ENCODE measurements around the gene EHBP1.

The EHBP1 gene

GRCh38 chr2:63052411-63053080 is 347.0 kb downstream of the EHBP1 start:
- Histone ChIP-seq H4K20me1 (peaks cover 99% of the 10 kb centered on the region), H3K4me3 (no peak overlapping the region), H3K4me1 (peaks cover 18% of the 10 kb centered on the region), H3K4me2 (no peak overlapping the region), H3K36me3 (no peaks in the 10 kb centered on the region), H3K27ac (no peak overlapping the region), H3K9me3 (peaks cover 43% of the 10 kb centered on the region), H3K27me3 (peaks cover 100% of the 10 kb centered on the region), H3K9ac (no peak overlapping the region)
- TF ChIP-seq Cebpa-rat (IDR thresholded peaks at IDR 0.05), result no peak

DNA sequence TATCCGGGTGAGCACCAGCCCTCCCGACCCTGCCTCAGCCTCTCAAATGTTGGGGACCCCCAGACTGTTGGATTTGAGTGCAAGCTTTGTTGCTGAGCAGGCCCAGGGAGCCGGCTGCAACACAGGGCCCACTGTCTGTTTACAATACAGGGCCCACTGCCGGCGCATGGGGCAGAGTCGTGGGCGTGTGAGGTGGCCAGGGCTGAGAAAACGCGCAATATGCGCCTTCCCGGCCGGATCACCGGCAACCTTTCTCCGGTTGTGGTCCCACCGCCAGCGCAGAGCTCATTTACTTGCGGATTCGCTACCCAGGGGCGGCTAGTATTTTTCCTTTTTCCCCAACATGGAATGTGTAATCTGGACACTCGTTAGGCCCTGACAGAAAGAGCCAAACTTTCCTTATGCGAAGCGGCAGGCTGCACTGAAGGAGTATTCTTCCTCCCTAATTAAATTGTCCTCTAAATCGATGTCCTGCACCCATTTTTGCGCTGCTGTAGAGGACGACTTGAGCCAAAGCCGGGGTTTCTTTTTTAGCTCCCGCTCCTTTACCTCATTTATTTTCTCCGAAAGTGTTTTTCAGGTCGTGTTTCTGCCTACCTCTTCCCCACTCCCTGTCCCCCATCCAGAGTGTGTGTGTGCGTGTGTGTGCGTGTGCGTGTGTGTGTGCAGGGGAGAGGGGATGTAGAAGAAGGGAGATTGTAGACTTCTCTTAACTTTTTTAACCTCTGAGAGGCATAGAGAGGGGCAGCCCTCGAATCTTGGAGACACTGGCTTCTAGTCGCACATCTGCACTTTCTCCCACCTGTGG is 347.8 kb downstream of the EHBP1 start:
- no peaks in the 10 kb centered on the region for H3K36me3 ChIP-seq

DNA sequence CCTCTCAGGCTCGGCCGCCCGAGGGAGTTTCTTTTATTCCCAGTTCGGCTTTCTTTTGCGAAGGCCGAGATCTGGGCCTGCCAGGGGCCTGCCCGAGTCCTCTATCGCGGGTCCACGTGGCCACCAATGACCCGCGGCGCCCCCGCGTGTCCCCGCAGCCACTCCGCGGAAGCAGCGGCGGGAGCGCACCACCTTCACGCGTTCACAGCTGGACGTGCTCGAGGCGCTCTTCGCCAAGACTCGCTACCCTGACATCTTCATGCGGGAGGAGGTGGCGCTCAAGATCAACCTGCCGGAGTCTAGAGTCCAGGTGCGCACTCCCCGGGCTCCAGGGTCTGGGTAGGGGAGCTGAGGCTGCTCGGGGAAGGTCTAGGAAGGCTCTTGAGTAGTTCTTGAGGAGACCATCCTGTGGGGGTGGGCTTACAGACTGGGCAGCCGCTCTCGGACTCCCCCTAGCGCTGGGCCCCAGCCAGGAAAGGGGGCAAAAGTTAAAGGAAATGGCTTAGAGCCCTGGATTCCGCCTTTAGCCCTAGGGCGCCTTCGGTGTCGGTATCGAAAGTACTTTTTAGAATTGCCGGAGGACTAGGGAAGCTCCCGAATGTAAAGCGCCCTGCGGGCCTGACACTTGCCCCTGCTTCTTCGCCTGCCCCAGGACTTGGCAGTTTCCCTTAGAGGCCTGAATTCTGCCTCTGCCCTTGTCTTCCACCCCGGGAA is 348.5 kb downstream of the EHBP1 start:
- H3K4me3 ChIP-seq, result peak overlapping the region; percentile 20; the same call in 1 of the 2 replicates
- H3K27ac ChIP-seq, result no peak overlapping the region
- TF ChIP-seq Cebpa-rat (IDR thresholded peaks at IDR 0.05), result no peak
- no peak overlapping the region for H3K9ac ChIP-seq
- peaks cover 18% of the 10 kb centered on the region for H3K4me1 ChIP-seq
- H3K36me3 ChIP-seq, result no peaks in the 10 kb centered on the region
- H3K4me2 ChIP-seq, result no peak overlapping the region
- peaks cover 45% of the 10 kb centered on the region for H3K9me3 ChIP-seq
- peaks cover 99% of the 10 kb centered on the region for H4K20me1 ChIP-seq
- peaks cover 100% of the 10 kb centered on the region for H3K27me3 ChIP-seq

More for the DNA sequence above, 347.8 kb downstream of the EHBP1 start:
- no peak overlapping the region for H3K4me3 ChIP-seq
- H3K4me2 ChIP-seq, result no peak overlapping the region
- TF ChIP-seq Cebpa-rat (IDR thresholded peaks at IDR 0.05), result no peak
- H3K27me3 ChIP-seq, result peaks cover 100% of the 10 kb centered on the region
- peaks cover 42% of the 10 kb centered on the region for H3K9me3 ChIP-seq
- H3K9ac ChIP-seq, result no peak overlapping the region
- H3K27ac ChIP-seq, result no peak overlapping the region
- peaks cover 18% of the 10 kb centered on the region for H3K4me1 ChIP-seq
- H4K20me1 ChIP-seq, result peaks cover 99% of the 10 kb centered on the region

GRCh38 chr2:63054841-63055225 is 349.3 kb downstream of the EHBP1 start:
- peaks cover 100% of the 10 kb centered on the region for H3K27me3 ChIP-seq
- no peaks in the 10 kb centered on the region for H3K36me3 ChIP-seq
- no peak overlapping the region for H3K27ac ChIP-seq
- H3K4me3 ChIP-seq, result no peak overlapping the region; the same call in 1 of the 2 replicates
- no peak overlapping the region for H3K4me2 ChIP-seq
- H3K9ac ChIP-seq, result no peak overlapping the region
- H3K4me1 ChIP-seq, result peaks cover 12% of the 10 kb centered on the region
- peaks cover 98% of the 10 kb centered on the region for H4K20me1 ChIP-seq
- H3K9me3 ChIP-seq, result peaks cover 52% of the 10 kb centered on the region
- TF ChIP-seq Cebpa-rat (IDR thresholded peaks at IDR 0.05), result no peak

DNA sequence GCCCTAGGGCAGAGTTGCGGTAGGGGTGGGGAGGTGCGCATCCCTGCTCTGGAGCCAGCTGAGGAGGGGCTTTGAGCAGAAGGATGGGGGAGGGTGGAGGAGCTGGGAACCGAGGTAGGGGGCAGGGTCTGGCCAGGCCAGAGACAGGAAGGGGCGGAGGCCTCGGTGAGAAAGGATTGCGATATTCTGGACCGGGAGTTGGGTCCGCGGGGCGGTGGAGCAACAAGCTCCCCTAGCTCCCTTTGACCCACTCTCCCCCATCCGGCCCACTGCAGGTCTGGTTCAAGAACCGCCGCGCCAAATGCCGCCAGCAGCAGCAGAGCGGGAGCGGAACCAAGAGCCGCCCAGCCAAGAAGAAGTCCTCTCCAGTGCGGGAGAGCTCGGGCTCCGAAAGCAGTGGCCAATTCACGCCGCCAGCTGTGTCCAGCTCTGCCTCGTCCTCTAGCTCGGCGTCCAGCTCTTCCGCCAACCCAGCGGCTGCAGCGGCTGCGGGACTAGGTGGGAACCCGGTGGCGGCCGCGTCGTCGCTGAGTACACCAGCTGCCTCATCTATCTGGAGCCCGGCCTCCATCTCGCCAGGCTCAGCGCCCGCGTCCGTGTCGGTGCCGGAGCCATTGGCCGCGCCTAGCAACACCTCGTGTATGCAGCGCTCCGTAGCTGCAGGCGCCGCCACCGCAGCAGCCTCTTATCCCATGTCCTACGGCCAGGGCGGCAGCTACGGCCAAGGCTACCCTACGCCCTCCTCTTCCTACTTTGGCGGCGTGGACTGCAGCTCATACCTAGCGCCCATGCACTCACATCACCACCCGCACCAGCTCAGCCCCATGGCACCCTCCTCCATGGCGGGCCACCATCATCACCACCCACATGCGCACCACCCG is 350.0 kb downstream of the EHBP1 start:
- 0 out of 2 replicates have a peak, but pooled peaks cover 7% of the 10 kb centered on the region for H3K4me1 ChIP-seq
- peaks cover 100% of the 10 kb centered on the region for H3K27me3 ChIP-seq
- no peak overlapping the region for H3K27ac ChIP-seq
- no peak overlapping the region for H3K4me3 ChIP-seq
- H3K9me3 ChIP-seq, result peaks cover 52% of the 10 kb centered on the region
- peaks cover 98% of the 10 kb centered on the region for H4K20me1 ChIP-seq
- no peak overlapping the region for H3K4me2 ChIP-seq
- TF ChIP-seq Cebpa-rat (IDR thresholded peaks at IDR 0.05), result no peak
- no peak overlapping the region for H3K9ac ChIP-seq
- no peaks in the 10 kb centered on the region for H3K36me3 ChIP-seq

GRCh38 chr2:63056107-63057050 is 350.9 kb downstream of the EHBP1 start:
- H4K20me1 ChIP-seq, result peaks cover 99% of the 10 kb centered on the region
- H3K27ac ChIP-seq, result no peak overlapping the region
- H3K4me1 ChIP-seq, result no peaks in the 10 kb centered on the region
- H3K9ac ChIP-seq, result no peak overlapping the region
- no peak overlapping the region for H3K4me2 ChIP-seq
- peaks cover 52% of the 10 kb centered on the region for H3K9me3 ChIP-seq
- H3K27me3 ChIP-seq, result peaks cover 100% of the 10 kb centered on the region
- no peak overlapping the region for H3K4me3 ChIP-seq
- no peaks in the 10 kb centered on the region for H3K36me3 ChIP-seq
- no peak for TF ChIP-seq Cebpa-rat (IDR thresholded peaks at IDR 0.05)

DNA sequence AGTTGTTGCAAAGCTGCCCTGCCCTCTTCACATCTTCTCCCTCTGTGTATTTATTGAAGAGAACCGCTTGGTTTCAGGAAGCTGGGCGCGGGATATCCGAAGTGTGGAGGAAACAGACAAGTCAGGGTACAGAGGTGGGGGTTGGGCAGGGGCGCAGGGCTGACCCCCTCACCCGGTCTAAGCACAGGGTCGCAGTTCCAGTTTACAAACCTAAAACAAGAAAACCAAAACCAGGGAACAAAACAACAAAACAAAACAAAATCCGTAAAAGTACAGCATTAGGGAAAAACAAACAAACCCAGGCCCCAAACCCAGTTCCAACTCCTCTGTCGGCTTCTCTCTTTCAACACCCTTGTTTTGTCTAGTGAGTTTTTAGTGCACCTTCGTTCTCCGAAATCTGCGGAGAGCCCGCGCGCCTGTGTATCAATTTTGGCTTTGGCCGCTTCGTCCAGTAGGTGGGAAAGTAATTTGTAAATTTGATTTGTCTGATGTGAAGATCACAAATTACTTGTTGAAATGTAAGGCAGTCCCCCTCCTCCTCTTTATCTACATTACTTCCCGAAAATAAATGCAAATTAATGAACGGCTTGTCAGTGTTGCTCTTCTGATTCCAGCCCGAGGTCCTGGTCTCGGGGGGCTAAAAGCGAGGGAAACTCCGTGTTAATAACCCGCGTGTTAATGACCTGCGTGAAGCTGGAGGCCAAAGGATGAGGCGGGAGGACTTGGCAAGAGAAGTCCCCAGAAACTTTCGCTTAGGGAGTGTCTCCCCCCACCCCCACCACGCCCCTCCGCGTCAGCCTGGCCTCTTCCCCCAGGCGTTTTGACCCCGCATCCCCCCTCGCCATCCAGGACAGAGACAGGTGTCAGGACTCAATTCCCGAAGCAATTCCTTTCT is 352.0 kb downstream of the EHBP1 start:
- TF ChIP-seq Cebpa-rat (IDR thresholded peaks at IDR 0.05), result no peak
- Histone ChIP-seq H3K4me3 (no peak overlapping the region), H3K9ac (no peak overlapping the region), H3K4me1 (no peaks in the 10 kb centered on the region), H3K9me3 (peaks cover 42% of the 10 kb centered on the region), H3K4me2 (no peak overlapping the region), H3K36me3 (no peaks in the 10 kb centered on the region), H3K27me3 (peaks cover 99% of the 10 kb centered on the region), H3K27ac (no peak overlapping the region), H4K20me1 (peaks cover 88% of the 10 kb centered on the region)
